C4-2B (cell line): ENCODE data around the gene HES6.
A peak's percentile ranks its signal among the peaks of the same experiment; 100 is the strongest.

Experiments
- ZFX ChIP-seq: fragments of 450-650 bp; IDR thresholded peaks from 2 replicates; pipeline ENCODE4 v1.6.1; 2017
- TF ChIP-seq, protein P1 (sequence below): fragments of 450-650 bp; conservative IDR thresholded peaks from 2 replicates; pipeline ENCODE4 v1.5.1; 2017; ENCODE audit warnings: mild to moderate bottlenecking

DNA sequence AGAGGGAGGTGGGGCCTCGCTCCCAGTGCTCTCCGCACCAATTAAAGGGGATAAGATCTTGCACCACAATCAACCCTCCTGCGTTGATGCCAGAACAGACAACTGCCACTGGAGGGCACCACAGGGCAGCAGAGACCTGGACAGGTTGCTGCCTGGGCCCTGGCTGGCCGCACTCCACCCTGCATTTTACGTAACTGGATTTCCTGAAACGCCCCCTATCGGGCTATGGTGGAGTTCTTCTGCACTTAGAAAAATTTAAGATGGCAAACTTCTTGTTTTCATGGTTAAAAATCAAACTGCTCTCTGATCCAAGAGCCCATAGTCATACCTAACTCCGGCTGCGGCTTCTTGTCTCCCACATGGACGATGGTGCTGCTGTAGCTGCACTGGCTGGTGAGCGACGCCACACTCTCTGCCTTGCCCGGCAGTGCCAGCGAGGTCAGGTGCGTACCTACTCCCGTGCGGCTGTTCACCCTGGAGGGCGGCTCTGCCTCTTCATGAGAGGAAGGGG lies 16.8 kb upstream of the HES6 start:
- TF ChIP-seq, protein P1, sequence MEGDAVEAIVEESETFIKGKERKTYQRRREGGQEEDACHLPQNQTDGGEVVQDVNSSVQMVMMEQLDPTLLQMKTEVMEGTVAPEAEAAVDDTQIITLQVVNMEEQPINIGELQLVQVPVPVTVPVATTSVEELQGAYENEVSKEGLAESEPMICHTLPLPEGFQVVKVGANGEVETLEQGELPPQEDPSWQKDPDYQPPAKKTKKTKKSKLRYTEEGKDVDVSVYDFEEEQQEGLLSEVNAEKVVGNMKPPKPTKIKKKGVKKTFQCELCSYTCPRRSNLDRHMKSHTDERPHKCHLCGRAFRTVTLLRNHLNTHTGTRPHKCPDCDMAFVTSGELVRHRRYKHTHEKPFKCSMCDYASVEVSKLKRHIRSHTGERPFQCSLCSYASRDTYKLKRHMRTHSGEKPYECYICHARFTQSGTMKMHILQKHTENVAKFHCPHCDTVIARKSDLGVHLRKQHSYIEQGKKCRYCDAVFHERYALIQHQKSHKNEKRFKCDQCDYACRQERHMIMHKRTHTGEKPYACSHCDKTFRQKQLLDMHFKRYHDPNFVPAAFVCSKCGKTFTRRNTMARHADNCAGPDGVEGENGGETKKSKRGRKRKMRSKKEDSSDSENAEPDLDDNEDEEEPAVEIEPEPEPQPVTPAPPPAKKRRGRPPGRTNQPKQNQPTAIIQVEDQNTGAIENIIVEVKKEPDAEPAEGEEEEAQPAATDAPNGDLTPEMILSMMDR: peak; percentile 98
- TF ChIP-seq ZFX: no peak
